Progenitor cell of endocrine pancreas (in vitro differentiated cells): ENCODE data around the gene P4HB. TPM values are rescaled to one million over a fixed set of nuclear protein-coding genes. Genes with fewer than 3 reads are reported as not detected.

Experiments
- DNase-seq: peaks from one replicate; pipeline ENCODE4 v3.0.0; 2021; ENCODE audit warnings: low spot score; ENCODE audit not compliant: unreplicated experiment
- H3K27ac Mint-ChIP-seq: 2 replicates; pipeline ENCODE4 v1.8.0; 2021; ENCODE audit warnings: mild to moderate bottlenecking, moderate library complexity, mixed read lengths
- H3K27me3 Mint-ChIP-seq: 2 replicates; pipeline ENCODE4 v1.8.0; 2021; ENCODE audit warnings: mixed read lengths
- H3K36me3 Mint-ChIP-seq: 2 replicates; pipeline ENCODE4 v1.8.0; 2022; ENCODE audit warnings: mixed read lengths; ENCODE audit not compliant: insufficient read depth
- H3K4me1 Mint-ChIP-seq: 2 replicates; pipeline ENCODE4 v1.8.0; 2021; ENCODE audit warnings: low read depth, mixed read lengths
- H3K4me3 Mint-ChIP-seq: 2 replicates; pipeline ENCODE4 v1.8.0; 2021; ENCODE audit warnings: low read depth, mild to moderate bottlenecking, moderate library complexity, mixed read lengths
- H3K9me3 Mint-ChIP-seq: 2 replicates; pipeline ENCODE4 v1.8.0; 2021; ENCODE audit warnings: low read depth, mixed read lengths
- total RNA-seq: library from RNA; stranded (reverse); gene quantifications from 2 replicates; pipeline ENCODE4 v1.2.1, GENCODE V29; 2021
- TF ChIP-seq, protein P1 (sequence below): fragments of 200-600 bp; sonication (generic); IDR thresholded peaks from one replicate; pipeline ENCODE4 v1.5.0; 2021; ENCODE audit warnings: antibody characterized with exemption, mild to moderate bottlenecking; ENCODE audit not compliant: unreplicated experiment

P4HB gene
- total RNA-seq, 1 donor from 2014 or later = 484 TPM

DNA sequence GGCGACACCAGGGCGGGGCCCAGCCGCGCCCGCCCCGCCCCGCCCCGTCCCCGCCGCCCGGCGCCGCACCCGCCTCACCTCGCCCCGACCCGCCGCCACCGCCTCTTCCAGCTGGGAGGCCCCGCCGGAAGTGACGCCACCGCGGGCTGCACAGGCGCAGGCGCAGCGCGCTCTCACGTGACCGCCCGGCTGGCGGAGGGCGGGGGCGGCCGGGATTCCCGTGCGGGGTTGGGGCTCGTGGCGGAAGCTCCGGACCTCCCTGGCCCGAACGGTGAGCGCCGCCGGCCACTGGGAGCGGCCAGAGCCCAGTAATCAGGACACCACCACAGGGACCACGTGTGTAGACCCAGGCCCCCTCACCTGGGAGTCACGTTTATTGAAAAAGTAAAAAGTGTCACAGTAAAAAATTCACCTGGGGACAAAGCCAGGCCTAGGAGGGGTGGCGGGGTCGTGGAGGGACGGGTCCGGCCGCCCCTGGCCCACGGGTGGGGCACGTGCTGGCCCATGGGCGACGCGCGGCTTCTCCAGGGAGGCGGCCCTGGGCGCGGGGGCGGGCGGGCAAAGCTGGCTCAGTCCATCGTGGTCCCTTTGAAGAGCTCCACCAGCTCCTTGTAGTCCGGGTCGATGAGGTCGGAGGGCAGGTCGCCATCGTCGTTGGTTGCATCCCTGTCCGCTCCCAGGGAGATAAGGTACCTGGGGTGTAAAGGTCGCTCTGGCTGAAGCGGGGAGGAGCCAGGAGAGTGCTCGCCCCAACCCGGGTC lies 27.0 kb downstream of the P4HB start, which contains the start of gene MCRIP1:
Gene MCRIP1, minus strand, starts transcription at position 132 of the 761 bp plus-strand sequence. CDS start 8,785 bp downstream, outside the sequence.
- Mint-ChIP-seq H3K27me3 (no peaks in the 10 kb centered on the region), H3K9me3 (no peaks in the 10 kb centered on the region), H3K27ac (peak within 1 kb of the TSS; percentile 96), H3K4me1 (peaks cover 12% of the 10 kb centered on the region), H3K36me3 (no peaks in the 10 kb centered on the region), H3K4me3 (peak within 1 kb of the TSS; percentile 88)
- DNase-seq = peak; percentile 94
- TF ChIP-seq, protein P1, sequence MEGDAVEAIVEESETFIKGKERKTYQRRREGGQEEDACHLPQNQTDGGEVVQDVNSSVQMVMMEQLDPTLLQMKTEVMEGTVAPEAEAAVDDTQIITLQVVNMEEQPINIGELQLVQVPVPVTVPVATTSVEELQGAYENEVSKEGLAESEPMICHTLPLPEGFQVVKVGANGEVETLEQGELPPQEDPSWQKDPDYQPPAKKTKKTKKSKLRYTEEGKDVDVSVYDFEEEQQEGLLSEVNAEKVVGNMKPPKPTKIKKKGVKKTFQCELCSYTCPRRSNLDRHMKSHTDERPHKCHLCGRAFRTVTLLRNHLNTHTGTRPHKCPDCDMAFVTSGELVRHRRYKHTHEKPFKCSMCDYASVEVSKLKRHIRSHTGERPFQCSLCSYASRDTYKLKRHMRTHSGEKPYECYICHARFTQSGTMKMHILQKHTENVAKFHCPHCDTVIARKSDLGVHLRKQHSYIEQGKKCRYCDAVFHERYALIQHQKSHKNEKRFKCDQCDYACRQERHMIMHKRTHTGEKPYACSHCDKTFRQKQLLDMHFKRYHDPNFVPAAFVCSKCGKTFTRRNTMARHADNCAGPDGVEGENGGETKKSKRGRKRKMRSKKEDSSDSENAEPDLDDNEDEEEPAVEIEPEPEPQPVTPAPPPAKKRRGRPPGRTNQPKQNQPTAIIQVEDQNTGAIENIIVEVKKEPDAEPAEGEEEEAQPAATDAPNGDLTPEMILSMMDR = no peak

DNA sequence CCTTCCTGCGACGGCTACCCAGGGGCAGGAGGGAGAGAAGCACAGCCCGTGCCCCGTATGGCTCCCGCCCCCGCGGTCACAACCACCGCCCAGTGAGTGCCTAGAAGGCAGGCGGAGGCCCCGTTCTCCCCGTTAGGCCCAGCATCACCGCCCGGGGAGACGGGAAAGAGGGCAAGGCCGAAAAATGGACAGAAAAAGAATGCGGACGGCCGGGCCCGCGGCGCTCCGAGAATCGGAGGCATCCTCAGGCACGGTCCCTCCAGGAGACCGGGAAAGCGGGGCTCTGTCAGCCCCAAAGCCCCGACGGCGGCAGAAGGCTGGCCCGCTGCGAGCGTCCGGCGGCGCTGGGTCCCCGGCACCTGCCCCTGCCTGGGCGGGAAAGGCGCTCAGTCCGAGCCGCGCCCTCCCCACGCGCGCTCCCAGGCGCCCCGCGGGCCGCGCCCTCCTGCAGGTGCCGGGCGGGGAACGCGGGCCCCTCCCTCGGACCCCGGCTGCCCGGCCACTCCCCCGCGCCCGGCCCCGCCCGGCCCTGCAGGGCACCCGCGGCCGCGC lies 27.7 kb downstream of the P4HB start:
- Mint-ChIP-seq H3K27me3 (no peaks in the 10 kb centered on the region), H3K36me3 (no peaks in the 10 kb centered on the region), H3K4me1 (peaks cover 12% of the 10 kb centered on the region), H3K27ac (peak overlapping the region; percentile 94), H3K9me3 (no peaks in the 10 kb centered on the region), H3K4me3 (peak overlapping the region; percentile 88)
- TF ChIP-seq, protein P1 = no peak
- DNase-seq = peak; percentile 24

DNA sequence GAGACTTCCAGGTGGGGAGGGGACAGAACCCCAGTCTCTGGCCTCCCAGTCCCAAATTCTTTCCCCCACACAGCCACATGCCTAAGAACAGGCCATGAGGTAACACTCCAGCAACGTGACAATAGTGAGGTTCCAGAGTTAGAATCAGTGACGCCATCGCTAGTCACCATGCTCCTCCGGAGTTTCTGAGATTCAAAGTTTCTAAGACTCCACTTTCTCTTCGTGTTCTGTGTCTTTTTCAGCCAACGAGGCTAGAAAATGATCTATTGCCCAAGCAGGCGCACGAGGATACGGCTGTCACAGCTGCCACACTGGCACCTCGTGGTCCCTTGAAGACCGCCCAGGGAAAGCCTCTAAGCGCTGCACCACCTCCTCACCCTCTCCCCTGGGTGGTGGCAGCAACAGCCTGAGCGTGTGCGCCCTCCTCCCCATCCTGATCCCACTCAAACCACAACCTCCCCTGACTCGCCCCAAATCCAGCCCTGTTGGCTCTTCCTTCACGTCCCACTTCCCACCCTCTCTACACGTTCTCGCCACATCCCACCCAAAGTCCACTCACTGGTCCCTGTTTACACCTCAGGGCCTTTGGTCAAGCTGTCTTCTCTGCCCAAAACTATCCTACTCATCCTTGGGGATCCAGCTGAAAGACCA lies 28.3 kb downstream of the P4HB start:
- peak overlapping the region; percentile 88 for H3K4me3 Mint-ChIP-seq
- no peaks in the 10 kb centered on the region for H3K36me3 Mint-ChIP-seq
- TF ChIP-seq, protein P1 = no peak
- no peaks in the 10 kb centered on the region for H3K9me3 Mint-ChIP-seq
- H3K4me1 Mint-ChIP-seq = peaks cover 12% of the 10 kb centered on the region
- peak overlapping the region; percentile 94 for H3K27ac Mint-ChIP-seq
- no peaks in the 10 kb centered on the region for H3K27me3 Mint-ChIP-seq
- no peak for DNase-seq

DNA sequence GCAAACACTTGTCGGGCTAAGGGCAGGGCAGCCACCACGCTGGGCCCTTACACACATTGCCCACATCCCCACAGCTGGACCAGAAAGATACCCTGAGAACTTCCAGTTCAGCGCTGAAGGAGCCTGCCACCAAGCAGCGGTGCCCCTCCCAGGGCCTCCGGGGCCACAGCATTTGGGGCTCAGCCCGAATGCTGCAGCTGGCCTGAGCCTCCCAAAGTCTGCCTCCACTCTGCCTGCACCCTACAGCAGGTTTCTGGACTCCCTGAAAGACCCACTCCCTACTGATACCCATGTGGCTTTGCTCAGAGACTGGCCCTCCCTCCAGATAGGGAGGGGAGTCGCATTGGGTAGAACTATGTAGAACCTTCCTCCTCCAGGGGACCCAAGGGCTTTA lies 28.8 kb downstream of the P4HB start:
- Mint-ChIP-seq H3K27ac (peak overlapping the region; percentile 94), H3K4me1 (peaks cover 12% of the 10 kb centered on the region), H3K27me3 (no peaks in the 10 kb centered on the region), H3K9me3 (no peaks in the 10 kb centered on the region), H3K36me3 (no peaks in the 10 kb centered on the region), H3K4me3 (peak overlapping the region; percentile 88)
- DNase-seq = no peak
- TF ChIP-seq, protein P1 = no peak

DNA sequence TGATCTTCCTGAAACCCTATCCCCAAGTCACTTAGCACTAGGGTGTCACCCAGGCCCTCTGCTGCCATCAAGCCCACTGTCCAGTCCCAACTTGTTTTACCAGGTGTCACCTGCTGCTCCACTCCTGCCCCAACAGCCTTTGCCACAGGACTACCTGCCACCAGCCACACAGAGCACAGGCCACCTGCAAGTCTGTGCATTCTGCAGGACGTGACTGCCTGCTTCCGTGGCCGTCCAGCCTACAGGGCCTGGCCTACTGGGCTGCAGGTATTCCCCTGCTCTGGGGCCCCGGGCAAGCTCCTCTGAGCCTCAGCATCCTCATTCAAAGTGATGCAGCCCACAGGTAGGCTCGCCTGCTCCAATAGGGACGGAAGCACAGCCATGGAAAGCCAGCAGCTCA lies 30.5 kb downstream of the P4HB start:
- Mint-ChIP-seq H3K27me3 (no peaks in the 10 kb centered on the region), H3K4me3 (no peak overlapping the region), H3K4me1 (peaks cover 12% of the 10 kb centered on the region), H3K9me3 (no peaks in the 10 kb centered on the region), H3K27ac (no peak overlapping the region), H3K36me3 (no peaks in the 10 kb centered on the region)
- TF ChIP-seq, protein P1 = no peak
- no peak for DNase-seq
